GM23338 (cell line): ENCODE measurements around the gene KIRREL3. TPM values are rescaled to one million over a fixed set of nuclear protein-coding genes. Genes with fewer than 3 reads are reported as not detected.
A peak's percentile ranks its signal among the peaks of the same experiment; 100 is the strongest.

Experiments
- ATAC-seq: fragments of 200-7000 bp; cut with Tn5 transposase; 3 replicates; pipeline ENCODE4 v1.9.1; 2020
- DNase-seq: peaks from one replicate; pipeline ENCODE4 v3.0.0-alpha.2; 2015; ENCODE audit warnings: low spot score
- H2AFZ ChIP-seq: fragments of 200-600 bp; sonication (generic); 2 replicates; pipeline ENCODE4 v1.8.0; 2016; ENCODE audit warnings: antibody characterized with exemption, mild to moderate bottlenecking, moderate library complexity
- H3F3A ChIP-seq: fragments of 200-600 bp; sonication (generic); replicated peaks from 2 replicates; pipeline ENCODE4 v1.8.0; 2017; ENCODE audit warnings: antibody characterized with exemption, mixed run types, low read depth
- H3K27ac ChIP-seq: fragments of 200-600 bp; sonication (generic); 2 replicates; pipeline ENCODE4 v1.6.1; 2016; ENCODE audit warnings: low read depth
- H3K27me3 ChIP-seq: fragments of 200-600 bp; sonication (generic); 2 replicates; pipeline ENCODE4 v1.8.0; 2016; ENCODE audit warnings: mild to moderate bottlenecking, mixed run types, moderate library complexity; ENCODE audit not compliant: insufficient read depth
- H3K36me3 ChIP-seq: fragments of 200-600 bp; sonication (generic); 2 replicates; pipeline ENCODE4 v1.8.0; 2016; ENCODE audit warnings: mild to moderate bottlenecking; ENCODE audit not compliant: insufficient read depth
- H3K4me1 ChIP-seq: fragments of 200-600 bp; sonication (generic); 2 replicates; pipeline ENCODE4 v1.8.0; 2016; ENCODE audit warnings: mild to moderate bottlenecking, moderate library complexity; ENCODE audit not compliant: insufficient read depth
- H3K4me2 ChIP-seq: fragments of 200-600 bp; sonication (generic); 2 replicates; pipeline ENCODE4 v1.7.1; 2017; ENCODE audit warnings: mixed run types
- H3K4me3 ChIP-seq: fragments of 200-600 bp; sonication (generic); 2 replicates; pipeline ENCODE4 v1.6.1; 2016; ENCODE audit warnings: mixed run types
- H3K79me2 ChIP-seq: fragments of 200-600 bp; sonication (generic); replicated peaks from 2 replicates; pipeline ENCODE4 v1.8.0; 2017; ENCODE audit warnings: mild to moderate bottlenecking; ENCODE audit not compliant: insufficient read depth
- H3K9me2 ChIP-seq: fragments of 200-600 bp; sonication (generic); 2 replicates; pipeline ENCODE4 v1.8.0; 2017; ENCODE audit not compliant: insufficient read depth
- H4K20me1 ChIP-seq: fragments of 200-600 bp; sonication (generic); replicated peaks from 2 replicates; pipeline ENCODE4 v1.8.0; 2017; ENCODE audit warnings: mild to moderate bottlenecking; ENCODE audit not compliant: insufficient read depth
- H3K27ac Mint-ChIP-seq: 2 replicates; pipeline ENCODE4 v1.8.0; 2020; ENCODE audit warnings: inconsistent platforms, mild to moderate bottlenecking, moderate library complexity, mixed read lengths
- H3K27me3 Mint-ChIP-seq: 3 replicates; pipeline ENCODE4 v1.8.0; 2022; ENCODE audit warnings: low read depth, mild to moderate bottlenecking, moderate library complexity, mixed read lengths, inconsistent platforms; ENCODE audit not compliant: insufficient read depth, poor library complexity
- H3K36me3 Mint-ChIP-seq: 3 replicates; pipeline ENCODE4 v1.8.0; 2021; ENCODE audit warnings: low read depth, mild to moderate bottlenecking, inconsistent platforms, moderate library complexity, mixed read lengths
- H3K4me1 Mint-ChIP-seq: 3 replicates; pipeline ENCODE4 v1.8.0; 2020; ENCODE audit warnings: mild to moderate bottlenecking, inconsistent platforms, mixed read lengths
- H3K4me3 Mint-ChIP-seq: 3 replicates; pipeline ENCODE4 v1.8.0; 2021; ENCODE audit warnings: moderate library complexity, mild to moderate bottlenecking, inconsistent platforms, mixed read lengths
- H3K9me3 Mint-ChIP-seq: 3 replicates; pipeline ENCODE4 v1.8.0; 2020; ENCODE audit warnings: moderate library complexity, mild to moderate bottlenecking, inconsistent platforms, mixed read lengths
- CTCF ChIP-seq, 2 experiments: fragments of 200-600 bp in 1 of 2; sonication (generic) in 1 of 2; conservative IDR thresholded peaks; 2 replicates each; pipeline versions ENCODE4 v1.5.1 to v1.6.1; 2016 to 2017; ENCODE audit warnings: antibody characterized with exemption in 2 of 2, low read depth in 2 of 2, mild to moderate bottlenecking in 2 of 2, moderate library complexity in 1 of 2
- EZH2 ChIP-seq: fragments of 200-600 bp; sonication (generic); IDR thresholded peaks from one replicate; pipeline ENCODE4 v1.8.0; 2017; ENCODE audit warnings: antibody characterized with exemption, mild to moderate bottlenecking, low read depth; ENCODE audit not compliant: unreplicated experiment
- EZH2phosphoT487 ChIP-seq: fragments of 200-600 bp; sonication (generic); IDR thresholded peaks from one replicate; pipeline ENCODE4 v1.8.1; 2018; ENCODE audit warnings: antibody characterized with exemption; ENCODE audit not compliant: unreplicated experiment
- JUNB ChIP-seq: IDR thresholded peaks from one replicate; pipeline ENCODE4 v1.6.1; 2016; ENCODE audit warnings: antibody characterized with exemption; ENCODE audit not compliant: unreplicated experiment
- NANOG ChIP-seq: IDR thresholded peaks from 2 replicates; pipeline ENCODE4 v1.6.1; 2016; ENCODE audit warnings: antibody characterized with exemption, borderline replicate concordance
- POLR2AphosphoS5 ChIP-seq: IDR thresholded peaks from 2 replicates; pipeline ENCODE4 v1.6.1; 2016; ENCODE audit warnings: antibody characterized with exemption, low read depth
- ZNF114 ChIP-seq: fragments of 250-450 bp; sonication (Bioruptor Pico); IDR thresholded peaks from 2 replicates; pipeline ENCODE4 v1.5.0; 2020; ENCODE audit warnings: mild to moderate bottlenecking, moderate library complexity
- ZNF331 ChIP-seq: fragments of 250-450 bp; sonication (Bioruptor Pico); IDR thresholded peaks from 2 replicates; pipeline ENCODE4 v1.5.0; 2020; ENCODE audit warnings: low read depth, mild to moderate bottlenecking, moderate library complexity
- ZNF462 ChIP-seq: fragments of 250-450 bp; sonication (Bioruptor Pico); IDR thresholded peaks from 2 replicates; pipeline ENCODE4 v1.5.0; 2020; ENCODE audit warnings: mild to moderate bottlenecking, moderate library complexity
- polyA plus RNA-seq: library from polyadenylated mRNA; unstranded; fragments of >200 nt; fragmentation: Nextera tagmentation; extraction: Ambion mirVana; gene quantifications from 2 replicates; pipeline ENCODE4 v1.2.1, GENCODE V29; 2016
- total RNA-seq: library from RNA; depleted of rRNA; stranded (reverse); fragments of >200 nt; shearing (Covaris generic); gene quantifications from 2 replicates; pipeline ENCODE4 v1.2.3, GENCODE V29; 2014

Gene KIRREL3
- total and polyA plus RNA-seq, 2 experiments from 2014 or later = 0.13 to 1.5 TPM

GRCh38 chr11:126718276-126718675 is 282.3 kb downstream of the KIRREL3 start:
- peaks cover 7% of the 10 kb centered on the region; the same call in 1 of the 2 replicates for H3K4me1 ChIP-seq
- DNase-seq (no peak), ATAC-seq (no peak)
- no peak overlapping the region for H2AFZ ChIP-seq
- no peaks in the 10 kb centered on the region for H4K20me1 ChIP-seq
- H3K27me3 Mint-ChIP-seq = peaks cover 2% of the 10 kb centered on the region
- H3K27ac Mint-ChIP-seq = no peak overlapping the region
- H3K4me1 Mint-ChIP-seq = peaks cover 19% of the 10 kb centered on the region
- H3K9me3 Mint-ChIP-seq = no peaks in the 10 kb centered on the region
- no peaks in the 10 kb centered on the region for H3K27me3 ChIP-seq
- H3F3A ChIP-seq = no peaks in the 10 kb centered on the region
- no peak overlapping the region for H3K27ac ChIP-seq
- no peaks in the 10 kb centered on the region for H3K36me3 Mint-ChIP-seq
- H3K4me2 ChIP-seq = no peak overlapping the region
- 0 out of 2 replicates have a peak, but pooled peaks cover 7% of the 10 kb centered on the region for H3K9me2 ChIP-seq
- TF ChIP-seq ZNF331 (CRISPR knock-in tag) (no peak), POLR2AphosphoS5 (no peak)
- no peaks in the 10 kb centered on the region for H3K36me3 ChIP-seq
- no peak overlapping the region for H3K4me3 Mint-ChIP-seq
- H3K79me2 ChIP-seq = no peaks in the 10 kb centered on the region
- H3K4me3 ChIP-seq = no peak overlapping the region

GRCh38 chr11:126716456-126717083 is 284.0 kb downstream of the KIRREL3 start:
- no peaks in the 10 kb centered on the region for H3K9me3 Mint-ChIP-seq
- Histone ChIP-seq H3K27me3 (no peaks in the 10 kb centered on the region), H3F3A (no peaks in the 10 kb centered on the region), H3K4me1 (peaks cover 7% of the 10 kb centered on the region; the same call in 1 of the 2 replicates), H3K36me3 (no peaks in the 10 kb centered on the region), H3K4me2 (no peak overlapping the region), H2AFZ (no peak overlapping the region), H3K9me2 (0 out of 2 replicates have a peak, but pooled peaks cover 7% of the 10 kb centered on the region), H3K4me3 (no peak overlapping the region), H3K79me2 (no peaks in the 10 kb centered on the region), H4K20me1 (no peaks in the 10 kb centered on the region), H3K27ac (no peak overlapping the region)
- H3K36me3 Mint-ChIP-seq = no peaks in the 10 kb centered on the region; the same call in 2 of the 3 replicates
- peaks cover 23% of the 10 kb centered on the region for H3K4me1 Mint-ChIP-seq
- no peak overlapping the region for H3K27ac Mint-ChIP-seq
- peaks cover 6% of the 10 kb centered on the region for H3K27me3 Mint-ChIP-seq
- ATAC-seq = peak; percentile 85
- TF ChIP-seq EZH2 = no peak
- no peak for TF ChIP-seq ZNF114 (CRISPR knock-in tag)
- no peak for TF ChIP-seq EZH2phosphoT487
- TF ChIP-seq NANOG = no peak
- no peak for TF ChIP-seq ZNF462 (CRISPR knock-in tag)
- TF ChIP-seq ZNF331 (CRISPR knock-in tag) = no peak
- peak; percentile 78 to 87 for TF ChIP-seq CTCF (conservative IDR thresholded peaks at IDR 0.05; ENCODE audit: low read depth in 2 of 2)
- no peak for TF ChIP-seq JUNB
- peak; percentile 77 for DNase-seq
- H3K4me3 Mint-ChIP-seq = no peak overlapping the region
